ENCODE results near the gene ADI1. TPM values are rescaled to one million over a fixed set of nuclear protein-coding genes. Genes with fewer than 3 reads are reported as not detected.
A peak's percentile ranks its signal among the peaks of the same experiment; 100 is the strongest.
"Not testable (repeated sequence)": the region's sequence is repeated elsewhere in the genome, so short reads cannot be mapped to it uniquely, and the experiment has no call there.

ADI1 gene
- total RNA-seq, 1 experiment from 2014 or later = 46.7 TPM

DNA sequence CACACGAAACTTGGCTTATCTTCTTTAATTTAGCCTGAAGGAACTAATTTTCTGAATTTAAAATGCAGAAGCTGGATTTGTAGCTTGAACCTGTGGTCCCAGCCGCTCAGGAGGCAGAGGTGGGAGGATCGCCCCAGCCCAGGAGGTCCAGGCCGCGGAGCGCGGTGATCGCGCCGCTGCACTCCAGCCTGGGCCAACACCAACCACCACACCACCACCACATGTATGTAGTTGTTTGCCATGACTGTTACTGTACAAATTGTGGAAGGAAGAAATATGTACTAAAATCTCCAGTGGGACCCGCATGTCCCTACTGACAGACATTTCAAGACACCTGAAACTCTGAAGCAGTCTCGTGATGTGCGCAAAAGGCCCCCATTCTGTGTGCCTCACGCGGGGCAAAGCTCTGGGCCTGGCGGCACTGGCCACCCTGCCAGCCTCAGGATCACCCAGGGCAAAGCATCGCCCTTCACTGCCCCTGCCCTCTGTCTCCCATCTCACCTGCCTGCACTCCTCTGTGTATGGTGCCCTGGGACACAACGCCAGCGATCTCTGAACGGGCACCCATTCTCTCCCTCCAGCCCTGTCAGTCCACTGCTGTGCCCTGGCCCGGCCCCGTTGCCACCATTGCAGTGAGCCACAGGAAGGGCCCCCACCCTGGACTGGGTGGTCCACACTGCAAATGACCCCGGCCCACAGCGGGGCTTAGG is 10.1 kb upstream of the ADI1 start:
- DNase-seq (ENCODE audit: low spot score) = no peak

DNA sequence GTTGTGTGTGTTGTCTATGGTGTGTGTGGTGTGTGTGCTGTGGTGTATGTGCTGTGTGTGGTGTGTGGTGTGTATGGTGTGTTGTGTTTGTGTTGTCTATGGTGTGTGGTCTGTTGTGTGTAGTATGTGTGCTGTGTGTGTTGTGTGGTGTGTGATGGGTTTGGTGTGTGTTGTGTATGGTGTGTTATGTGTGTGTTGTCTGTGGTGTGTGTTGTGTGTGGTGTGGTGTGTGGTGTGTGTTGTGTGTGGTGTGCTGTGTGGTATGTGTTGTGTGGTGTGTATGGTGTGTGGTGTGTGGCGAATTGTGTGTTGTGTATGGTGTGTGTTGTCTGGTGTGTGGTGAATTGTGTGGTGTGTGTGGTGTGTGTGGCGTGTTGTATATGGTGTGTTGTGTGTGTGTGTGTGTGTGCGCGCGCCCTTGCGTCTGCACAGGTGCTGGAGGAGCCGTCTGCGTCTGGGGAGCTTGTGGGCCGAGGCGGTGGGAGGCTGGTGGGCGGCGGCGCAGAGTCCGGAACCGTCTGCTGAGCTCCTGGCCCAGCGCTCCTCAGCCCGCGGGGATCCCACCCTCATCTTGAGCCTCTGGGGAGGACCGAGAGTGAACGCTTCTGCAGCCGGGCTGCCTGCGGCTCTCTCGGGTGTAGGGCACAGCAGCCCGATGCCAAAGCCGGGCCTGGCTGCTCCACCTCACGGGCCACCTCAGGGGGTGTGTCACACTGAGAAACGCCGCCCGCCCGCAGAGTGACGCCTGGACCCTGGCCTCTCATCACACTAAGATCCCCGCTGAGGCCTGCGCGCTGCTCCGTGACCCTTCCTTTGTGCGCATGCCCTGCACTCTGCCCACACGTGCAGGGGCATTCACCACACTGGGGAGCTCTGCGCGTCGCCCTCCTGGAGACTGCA is 8.8 kb upstream of the ADI1 start:
- no peak for DNase-seq (ENCODE audit: low spot score)

DNA sequence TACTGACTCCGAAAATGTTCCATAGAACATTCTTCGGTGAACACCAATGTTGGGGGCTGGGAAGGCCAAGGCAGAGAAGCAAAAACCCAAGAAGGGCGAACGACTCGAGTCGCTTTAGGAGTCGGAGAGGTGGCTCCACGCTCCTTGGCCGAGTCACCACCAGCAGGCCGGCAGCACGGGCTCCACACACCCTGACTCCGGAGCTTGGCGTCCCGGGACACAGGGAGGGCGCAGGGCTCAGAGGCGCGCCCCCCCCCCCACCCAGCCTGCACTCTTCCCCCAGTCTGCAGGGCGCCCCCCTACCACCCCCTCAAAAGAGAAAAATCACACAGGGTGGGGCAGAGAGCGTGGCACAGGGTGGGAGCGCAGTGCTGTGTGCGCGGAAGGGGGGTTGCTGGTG is 7.5 kb upstream of the ADI1 start:
- no peak for DNase-seq (ENCODE audit: low spot score)

DNA sequence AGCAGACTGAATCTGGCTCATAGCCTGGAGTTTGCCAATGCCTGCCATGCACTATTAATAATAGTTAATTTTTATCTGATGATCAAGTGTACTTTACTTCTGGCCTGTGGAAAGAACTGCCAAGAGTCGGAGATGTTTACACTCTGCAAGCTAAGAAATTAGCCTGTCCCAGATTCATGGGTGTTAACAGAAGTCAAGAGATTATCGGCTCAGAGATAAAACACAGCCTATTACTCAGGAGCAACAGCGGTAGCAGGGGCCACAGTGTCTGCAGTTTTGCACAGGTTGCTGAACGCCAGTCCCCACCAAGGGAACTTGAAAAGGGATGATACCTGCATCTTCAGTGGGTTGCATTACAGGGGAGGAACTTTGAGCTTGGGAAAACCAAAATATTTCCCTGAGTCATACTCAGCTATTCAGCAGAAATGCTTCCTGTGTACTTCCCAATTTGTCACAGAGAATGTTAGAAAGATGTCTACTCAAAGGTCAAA is 4.3 kb upstream of the ADI1 start:
- no peak for DNase-seq (ENCODE audit: low spot score)

DNA sequence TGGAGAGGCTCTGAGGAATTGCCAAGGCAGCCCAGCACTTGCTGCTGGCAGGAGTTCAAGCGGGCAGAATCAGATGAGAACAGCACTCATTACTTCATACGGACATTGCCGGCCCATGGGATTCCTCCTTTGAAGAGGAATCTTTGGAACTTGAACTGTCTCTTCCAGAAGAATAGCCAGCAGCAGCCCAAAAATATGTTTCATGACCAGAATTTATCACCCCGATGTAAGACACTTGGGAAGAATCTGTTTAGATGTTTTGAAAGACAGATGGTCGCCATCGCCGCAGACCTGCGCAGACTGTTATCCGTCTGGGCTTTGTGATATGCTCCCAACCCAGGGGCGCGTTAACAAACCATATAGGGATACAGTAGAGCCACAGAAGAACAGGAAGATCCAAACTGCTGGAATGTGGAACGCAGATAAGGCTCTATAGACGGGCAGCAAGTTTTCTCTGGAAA is 3.7 kb upstream of the ADI1 start:
- DNase-seq (ENCODE audit: low spot score) = no peak

DNA sequence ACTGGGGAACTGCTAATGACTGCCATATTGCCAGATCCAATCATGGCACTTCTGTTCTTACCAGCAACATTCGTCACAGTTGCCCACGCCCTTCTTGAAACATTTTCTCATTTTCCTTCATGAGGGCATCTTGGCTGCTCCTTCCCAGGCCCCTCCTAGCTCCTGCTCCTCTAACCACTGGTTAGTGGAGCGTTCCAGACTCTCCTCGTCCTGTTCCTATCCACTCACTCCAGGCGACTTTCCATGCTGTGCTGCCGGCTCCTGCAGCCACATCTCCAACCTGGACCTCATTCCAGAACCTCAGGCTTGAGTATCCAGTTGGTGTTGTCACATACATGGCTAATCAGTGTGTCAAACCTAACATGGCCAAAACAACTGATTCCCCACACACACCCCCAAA is 1.3 kb upstream of the ADI1 start:
- DNase-seq (ENCODE audit: low spot score) = no peak

DNA sequence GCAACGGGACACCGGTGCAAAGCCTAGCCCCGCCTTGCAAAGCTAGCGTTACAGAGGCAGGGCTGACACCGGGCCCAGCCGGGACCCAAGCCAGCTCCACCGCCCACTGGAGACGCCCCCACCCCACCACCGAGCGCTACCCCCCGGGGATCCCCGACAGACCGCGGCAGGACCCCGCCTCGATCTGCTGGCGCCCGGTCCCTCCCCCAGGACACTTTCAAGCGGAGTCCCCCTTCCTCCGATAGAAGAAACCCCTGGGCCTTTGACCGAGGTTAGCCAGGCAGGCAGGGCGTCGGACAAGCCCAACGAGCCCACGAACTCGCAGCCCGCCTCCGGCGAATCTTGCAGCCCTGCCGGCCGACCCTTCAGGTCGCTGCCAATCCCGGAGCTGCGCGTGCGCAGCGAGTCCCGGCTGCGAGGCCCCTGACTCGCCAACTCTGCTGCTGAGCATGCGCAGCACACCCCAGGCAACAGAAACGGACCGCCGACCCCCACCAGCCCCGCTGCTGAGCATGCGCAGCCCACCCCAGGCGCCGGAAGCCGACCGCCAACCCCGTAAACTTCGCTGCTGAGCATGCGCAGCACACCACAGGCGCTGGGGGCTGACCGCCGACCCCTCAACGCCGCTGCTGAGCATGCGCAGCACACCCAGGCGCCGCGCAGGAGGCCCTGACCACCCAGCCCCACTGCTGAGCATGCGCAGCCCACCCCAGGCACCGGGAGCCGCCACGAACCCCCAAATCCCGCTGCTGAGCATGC is 656 bp downstream of the ADI1 start:
- DNase-seq (ENCODE audit: low spot score) = peak; percentile 90

DNA sequence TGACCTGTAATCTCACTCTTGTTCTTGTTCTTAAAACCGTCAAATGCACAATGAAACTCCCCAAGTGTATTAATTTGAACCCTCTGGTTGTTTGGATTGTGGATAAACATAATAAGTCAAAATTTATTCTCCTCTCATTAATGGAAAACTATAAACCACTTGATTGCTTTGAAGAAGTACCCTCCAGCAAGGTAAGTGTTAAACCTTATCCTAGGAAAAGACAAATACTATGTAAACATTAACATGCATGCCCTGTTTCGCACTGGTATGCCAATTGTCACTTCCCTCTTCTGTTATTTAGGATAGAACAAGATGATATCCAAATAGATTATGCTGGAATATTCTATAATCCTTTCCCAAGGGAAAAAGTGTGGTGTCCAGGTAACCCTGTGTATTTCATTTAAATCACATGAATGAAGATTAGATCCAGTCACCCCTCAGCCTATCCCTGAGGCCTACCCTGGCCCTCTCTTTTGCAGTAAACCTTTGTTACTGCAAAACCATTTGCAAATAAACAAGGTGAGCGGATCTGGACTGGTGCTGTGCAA is 1.3 kb downstream of the ADI1 start:
- no peak for DNase-seq (ENCODE audit: low spot score)

DNA sequence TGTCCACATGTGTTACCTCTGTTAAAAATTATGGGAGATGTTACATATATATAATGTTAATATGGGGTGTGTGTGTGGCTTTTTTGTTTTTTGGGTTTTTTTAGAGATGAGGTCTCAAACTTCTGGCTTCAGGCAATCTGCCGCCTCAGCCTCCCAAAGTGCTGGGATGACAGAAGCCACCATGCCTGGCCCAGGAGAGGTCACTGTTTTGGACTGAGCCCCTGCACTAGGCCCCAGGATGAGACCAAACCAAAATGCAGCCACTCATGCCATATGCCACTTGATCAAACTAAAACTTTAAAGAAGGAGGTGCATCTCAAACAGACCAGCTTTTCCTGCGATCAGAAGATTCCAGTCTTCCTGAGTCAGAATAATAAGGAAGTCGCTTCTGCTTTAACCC is 2.5 kb downstream of the ADI1 start:
- no peak for DNase-seq (ENCODE audit: low spot score)

DNA sequence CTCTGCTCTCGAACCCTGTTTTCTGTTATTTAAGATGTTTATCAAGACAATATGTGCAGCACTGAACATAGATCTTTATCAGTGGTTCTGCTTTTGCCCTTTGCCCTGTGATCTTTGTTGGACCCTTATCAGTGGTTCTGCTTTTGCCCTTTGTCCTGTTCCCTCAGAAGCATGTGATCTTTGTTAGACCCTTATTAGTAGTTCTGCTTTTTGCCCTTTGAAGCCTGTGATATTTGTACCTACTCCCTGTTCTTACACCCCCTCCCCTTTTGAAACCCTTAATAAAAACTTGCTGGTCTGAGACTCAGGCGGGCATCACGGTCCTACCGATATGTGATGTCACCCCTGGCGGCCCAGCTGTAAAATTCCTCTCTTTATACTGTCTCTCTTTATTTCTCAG is 3.9 kb downstream of the ADI1 start:
- not testable (repeated sequence) for DNase-seq (ENCODE audit: low spot score)

DNA sequence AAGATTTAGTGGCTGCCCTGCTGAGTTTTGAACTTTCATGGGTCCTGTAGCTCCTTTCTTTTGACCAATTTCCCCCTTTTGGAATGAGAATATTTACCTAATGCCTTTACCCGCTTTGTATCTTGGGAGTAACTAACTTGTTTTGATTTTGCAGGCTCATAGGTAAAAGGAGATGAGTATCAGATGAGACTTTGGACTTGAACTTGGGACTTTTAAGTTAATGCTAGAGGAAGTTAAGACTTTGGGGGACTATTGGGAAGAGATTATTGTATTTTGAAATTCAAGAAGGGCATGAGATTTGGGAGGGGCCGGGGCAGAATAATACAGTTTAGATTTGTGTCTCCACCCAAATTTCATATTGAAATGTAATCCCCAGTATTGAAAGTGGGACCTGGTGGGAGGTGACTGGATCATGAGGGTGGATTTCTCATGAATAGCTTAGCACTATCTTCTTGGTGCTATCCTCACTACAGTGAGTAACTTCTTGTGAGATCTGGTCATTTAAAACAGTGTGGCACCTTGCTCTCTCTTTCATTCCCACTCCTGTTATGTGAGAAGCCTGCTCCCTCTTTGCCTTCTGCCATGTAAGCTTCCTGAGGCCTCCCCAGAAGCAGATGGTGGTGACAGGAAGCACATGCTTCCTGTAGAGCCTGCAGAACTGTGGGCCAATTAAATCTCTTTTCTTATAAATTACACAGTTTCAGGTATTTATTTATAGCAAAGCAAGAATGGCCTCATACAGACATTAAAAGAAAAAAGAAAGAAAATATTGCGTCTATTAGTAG is 6.1 kb downstream of the ADI1 start:
- DNase-seq (ENCODE audit: low spot score) = no peak

DNA sequence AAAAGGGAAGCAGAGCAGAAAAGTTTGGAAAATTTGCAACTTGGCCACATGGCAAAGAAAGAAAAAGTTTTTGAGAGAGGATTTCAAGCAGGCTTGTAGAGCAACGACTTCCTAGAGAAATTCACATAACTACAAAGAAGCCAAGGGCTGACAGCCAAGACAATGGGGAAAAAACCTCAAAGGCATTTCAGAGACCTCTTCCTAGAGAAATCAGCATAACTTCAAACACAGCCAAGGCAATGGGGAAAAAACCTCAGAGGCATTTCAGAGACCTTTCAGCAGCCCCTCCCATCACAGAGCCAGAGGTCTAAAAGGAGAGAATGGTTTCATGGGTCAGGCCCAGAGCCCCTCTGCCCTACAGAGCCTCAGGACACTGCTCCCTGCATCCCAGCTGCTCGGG is 7.2 kb downstream of the ADI1 start:
- no peak for DNase-seq (ENCODE audit: low spot score)

DNA sequence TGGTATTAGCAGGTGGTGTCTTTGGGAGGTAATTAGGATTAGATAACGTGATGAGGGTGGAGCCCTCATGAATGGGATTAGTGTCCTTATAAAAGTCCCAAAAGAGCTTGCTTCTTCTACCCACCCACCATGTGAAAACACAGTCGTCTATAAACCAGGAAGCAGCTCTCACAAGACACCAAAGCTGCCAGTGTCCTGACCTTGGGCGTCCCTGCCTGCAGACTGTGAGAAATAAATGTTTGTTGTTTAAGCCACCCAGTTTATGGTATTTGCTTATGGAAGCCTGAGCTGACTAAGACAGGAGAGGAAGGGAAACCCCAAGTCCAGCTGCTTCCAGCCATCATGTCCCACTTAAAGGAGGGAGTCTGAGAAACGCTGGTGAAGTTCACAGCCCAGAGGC is 13.6 kb downstream of the ADI1 start:
- DNase-seq (ENCODE audit: low spot score) = no peak

DNA sequence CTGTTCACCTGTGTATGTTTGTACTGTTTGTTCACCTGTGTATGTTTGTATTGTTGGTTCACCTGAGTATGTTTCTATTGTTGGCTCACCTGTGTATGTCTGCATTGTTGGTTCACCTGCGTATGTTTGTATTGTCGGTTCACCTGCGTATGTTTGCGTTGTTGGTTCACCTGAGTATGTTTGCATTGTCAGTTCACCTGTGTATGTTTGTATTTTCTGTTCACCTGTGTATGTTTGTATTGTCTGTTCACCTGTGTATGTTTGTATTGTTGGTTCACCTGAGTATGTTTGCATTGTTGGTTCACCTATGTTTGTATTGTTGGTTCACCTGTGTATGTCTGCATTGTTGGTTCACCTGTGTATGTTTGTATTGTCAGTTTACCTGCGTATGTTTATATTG is 14.6 kb downstream of the ADI1 start:
- no peak for DNase-seq (ENCODE audit: low spot score)

DNA sequence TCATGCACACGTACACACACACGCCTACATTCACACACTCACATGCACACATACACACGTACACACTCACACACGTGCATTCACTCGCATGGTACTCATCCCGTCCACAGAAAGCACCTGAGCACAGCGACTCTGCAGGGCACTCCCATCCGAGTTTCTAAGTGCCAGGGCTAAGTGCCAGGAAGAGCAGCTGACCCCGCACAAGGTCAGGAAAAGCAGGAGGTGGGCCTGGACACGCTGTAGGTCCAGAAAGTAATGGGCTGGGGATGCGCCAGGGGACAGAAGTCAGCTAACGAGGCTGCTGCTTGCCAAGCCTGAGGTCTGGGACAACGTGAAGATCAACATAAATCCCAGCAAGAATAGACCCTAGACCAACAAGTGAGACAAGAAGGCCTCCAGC is 15.8 kb downstream of the ADI1 start:
- no peak for DNase-seq (ENCODE audit: low spot score)

DNA sequence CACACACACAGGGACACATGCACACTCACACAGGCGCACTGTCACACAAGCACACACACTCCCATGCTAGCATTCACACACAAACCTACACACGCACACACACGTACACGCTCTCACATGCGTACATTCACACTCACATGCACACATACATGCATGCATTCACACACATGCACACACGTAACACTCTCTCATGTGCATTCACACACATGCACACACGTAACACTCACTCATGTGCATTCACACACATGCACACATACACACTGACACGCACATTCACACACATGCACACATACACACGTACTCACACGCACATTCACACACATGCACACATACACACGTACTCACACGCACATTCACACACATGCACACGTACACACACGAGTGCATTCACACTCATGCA is 16.3 kb downstream of the ADI1 start:
- DNase-seq (ENCODE audit: low spot score) = no peak

DNA sequence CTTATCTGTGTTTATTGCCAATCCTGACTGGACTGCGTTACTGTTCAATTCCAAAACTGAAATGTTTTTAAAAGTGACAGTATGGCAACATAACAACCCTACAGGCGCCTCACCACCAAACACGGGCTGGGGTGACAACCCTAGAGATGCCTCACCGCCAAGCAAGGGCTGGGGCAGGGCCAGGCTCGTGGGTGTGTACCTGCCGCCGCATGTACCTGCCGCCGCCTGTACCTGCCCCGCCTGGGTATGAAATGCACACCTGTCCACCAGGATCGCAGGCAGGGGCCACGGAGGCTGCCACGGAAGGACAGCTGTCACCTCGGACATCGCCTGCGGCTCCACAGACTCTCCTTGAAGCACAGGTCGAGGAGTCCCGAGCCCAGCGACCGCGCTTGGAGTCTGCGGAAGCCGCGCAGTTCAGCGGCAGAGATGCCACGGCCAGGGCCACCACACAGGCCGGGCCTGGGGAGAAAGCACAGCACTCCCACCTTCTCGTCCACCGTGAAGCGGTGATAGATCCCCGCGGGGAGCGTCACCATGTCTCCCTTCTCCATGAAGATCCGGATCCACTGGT is 18.9 kb downstream of the ADI1 start:
- DNase-seq (ENCODE audit: low spot score) = no peak

DNA sequence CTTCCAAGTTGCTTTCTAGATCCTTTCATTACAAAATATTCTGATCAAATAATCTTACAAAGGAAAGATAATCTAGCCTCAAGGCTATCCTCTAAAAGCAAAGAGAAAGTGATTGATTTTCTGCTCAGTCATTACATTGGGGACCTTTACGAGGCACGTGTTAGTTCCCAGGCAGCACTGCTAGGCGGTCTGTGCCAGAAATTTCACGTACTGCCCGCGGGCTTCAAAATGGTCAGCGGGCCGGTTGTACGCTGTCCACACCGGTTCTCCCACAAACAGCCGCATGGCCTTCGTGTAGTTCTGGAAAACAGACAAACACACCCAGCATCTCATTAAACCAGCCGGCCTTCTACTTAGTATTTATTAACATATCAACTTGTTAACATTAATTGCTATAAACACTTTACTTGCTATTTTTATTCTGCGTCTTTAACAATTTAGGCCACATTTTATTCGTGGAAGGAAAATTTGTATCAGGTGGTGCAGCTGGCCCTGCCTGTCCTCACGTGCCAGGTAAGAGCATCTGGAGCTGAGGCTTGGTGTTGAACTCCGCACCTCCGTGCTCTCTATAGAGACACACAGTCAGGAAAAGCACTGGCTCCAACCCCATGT is 20.4 kb downstream of the ADI1 start:
- DNase-seq (ENCODE audit: low spot score) = no peak

DNA sequence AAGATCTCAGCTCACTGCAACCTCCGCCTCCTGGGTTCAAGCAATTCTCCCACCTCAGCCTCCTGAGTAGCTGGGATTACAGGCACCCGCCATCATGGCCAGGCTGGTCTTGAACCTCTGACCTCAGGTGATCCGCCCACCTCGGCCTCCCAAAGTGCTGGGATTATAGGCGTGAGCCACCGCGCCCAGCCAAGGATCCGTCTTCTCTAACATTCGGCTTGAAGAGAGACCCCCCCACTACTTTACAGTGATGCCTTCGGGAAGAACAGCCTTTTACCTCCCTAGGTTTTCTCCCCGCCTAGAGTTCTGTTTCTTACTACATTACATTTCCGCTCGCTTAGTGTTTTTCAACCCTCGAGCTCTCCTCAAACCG is 22.6 kb downstream of the ADI1 start:
- DNase-seq (ENCODE audit: low spot score) = not testable (repeated sequence)

DNA sequence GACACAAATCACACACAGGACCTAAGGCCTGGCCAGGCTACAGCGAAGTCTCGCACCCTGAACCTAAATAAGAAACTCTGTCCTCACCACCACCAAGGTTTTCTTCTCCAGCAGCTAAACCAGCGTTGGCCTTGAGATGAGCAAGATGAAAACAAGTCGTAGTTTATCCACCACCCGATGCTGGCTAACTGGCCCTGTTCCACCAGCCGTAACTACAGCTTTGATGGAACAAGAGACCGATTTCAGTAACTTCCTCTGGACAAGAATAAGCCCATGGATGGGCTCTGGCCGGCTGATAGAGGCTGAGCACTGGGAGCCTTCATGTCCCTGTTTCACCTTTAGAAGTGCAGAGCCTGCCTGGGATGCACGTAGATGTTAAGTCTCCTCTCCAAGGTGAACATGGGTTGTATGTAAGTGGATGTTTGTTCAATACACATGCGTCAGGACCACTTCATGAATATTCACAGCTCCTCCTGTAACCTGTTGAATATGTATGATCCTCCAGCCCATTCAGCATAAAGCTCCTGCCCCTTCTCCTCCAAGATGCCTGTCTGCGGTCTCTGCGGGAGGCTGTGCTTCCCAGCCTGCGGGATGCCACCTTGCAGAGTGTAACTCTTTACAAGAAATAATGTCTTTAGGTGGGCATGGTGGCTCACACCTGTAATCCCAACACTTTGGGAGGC is 24.2 kb downstream of the ADI1 start:
- DNase-seq (ENCODE audit: low spot score) = no peak
